ENCODE results near the gene BTRC. TPM values are rescaled to one million over a fixed set of nuclear protein-coding genes. Genes with fewer than 3 reads are reported as not detected.

The BTRC gene
- total RNA-seq, 1 donor from 2014 or later: 27.5 TPM

DNA sequence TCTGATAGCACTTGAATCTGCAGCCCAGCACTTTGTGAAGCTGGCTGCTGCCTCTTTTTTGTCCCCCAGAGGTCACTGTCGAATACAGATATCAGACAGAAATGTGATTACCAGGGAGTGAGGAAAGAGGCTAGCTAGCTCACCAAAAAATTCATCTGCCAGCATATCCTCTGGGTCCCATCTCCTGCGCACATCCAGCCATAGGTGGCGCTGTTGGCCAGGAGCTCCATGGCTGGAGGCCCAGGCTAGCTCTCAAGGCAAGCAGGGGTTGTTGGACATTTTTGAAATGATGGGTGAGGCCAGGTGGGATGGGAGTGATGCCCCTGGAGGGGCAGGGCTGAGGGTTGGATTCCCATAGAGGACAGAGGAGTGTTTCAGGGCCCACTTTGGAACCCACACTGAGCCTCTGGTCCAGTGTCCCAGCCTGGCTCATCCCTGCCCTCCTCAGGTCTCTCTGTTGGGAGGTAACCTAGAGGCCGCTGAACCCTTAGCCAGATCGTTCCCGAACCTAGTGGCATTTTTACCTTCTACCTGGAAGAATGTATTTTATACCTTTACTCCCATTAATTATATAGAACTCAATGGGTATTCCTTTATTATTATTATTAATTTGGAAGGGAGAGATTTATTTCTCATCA, 248.9 kb downstream of the BTRC start:
- Mint-ChIP-seq H3K36me3 (ENCODE audit: low read depth, unreplicated experiment) (peaks cover 10% of the 10 kb centered on the region), H3K4me1 (ENCODE audit: unreplicated experiment) (peaks cover 23% of the 10 kb centered on the region), H3K4me3 (ENCODE audit: unreplicated experiment) (no peak overlapping the region), H3K27me3 (ENCODE audit: unreplicated experiment) (peaks cover 4% of the 10 kb centered on the region), H3K9me3 (ENCODE audit: unreplicated experiment) (no peaks in the 10 kb centered on the region), H3K27ac (ENCODE audit: unreplicated experiment) (no peak overlapping the region)
- TF ChIP-seq, protein P1, sequence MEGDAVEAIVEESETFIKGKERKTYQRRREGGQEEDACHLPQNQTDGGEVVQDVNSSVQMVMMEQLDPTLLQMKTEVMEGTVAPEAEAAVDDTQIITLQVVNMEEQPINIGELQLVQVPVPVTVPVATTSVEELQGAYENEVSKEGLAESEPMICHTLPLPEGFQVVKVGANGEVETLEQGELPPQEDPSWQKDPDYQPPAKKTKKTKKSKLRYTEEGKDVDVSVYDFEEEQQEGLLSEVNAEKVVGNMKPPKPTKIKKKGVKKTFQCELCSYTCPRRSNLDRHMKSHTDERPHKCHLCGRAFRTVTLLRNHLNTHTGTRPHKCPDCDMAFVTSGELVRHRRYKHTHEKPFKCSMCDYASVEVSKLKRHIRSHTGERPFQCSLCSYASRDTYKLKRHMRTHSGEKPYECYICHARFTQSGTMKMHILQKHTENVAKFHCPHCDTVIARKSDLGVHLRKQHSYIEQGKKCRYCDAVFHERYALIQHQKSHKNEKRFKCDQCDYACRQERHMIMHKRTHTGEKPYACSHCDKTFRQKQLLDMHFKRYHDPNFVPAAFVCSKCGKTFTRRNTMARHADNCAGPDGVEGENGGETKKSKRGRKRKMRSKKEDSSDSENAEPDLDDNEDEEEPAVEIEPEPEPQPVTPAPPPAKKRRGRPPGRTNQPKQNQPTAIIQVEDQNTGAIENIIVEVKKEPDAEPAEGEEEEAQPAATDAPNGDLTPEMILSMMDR (IDR thresholded peaks at IDR 0.05; ENCODE audit: unreplicated experiment): peak; percentile 99
- peak; percentile 92 for DNase-seq (ENCODE audit: low spot score)

Small RNAs within 50 kb of the gene (microRNA-seq; reads per million reads assigned to microRNA genes)
- gene MIR3158-1 (ENCODE audit: unreplicated experiment): not detected
- not detected for gene MIR3158-2 (ENCODE audit: unreplicated experiment)

Other genes starting within 250 kb of the BTRC start
- gene TLX1, start 222.9 kb upstream of the BTRC start, total RNA-seq (ENCODE audit: unreplicated experiment): 31.0 TPM
- not detected for gene LBX1, start 124.7 kb upstream of the BTRC start, total RNA-seq (ENCODE audit: unreplicated experiment)
- gene POLL, start 234.1 kb downstream of the BTRC start, total RNA-seq (ENCODE audit: unreplicated experiment): 44.8 TPM
- 16.7 TPM for gene DPCD, start 234.2 kb downstream of the BTRC start, total RNA-seq (ENCODE audit: unreplicated experiment)